ENCODE results near the gene ZP1.
"Not testable (repeated sequence)": the region's sequence is repeated elsewhere in the genome, so short reads cannot be mapped to it uniquely, and the experiment has no call there.

ZP1 gene

GRCh38 chr11:60879971-60880588 lies 12.7 kb downstream of the ZP1 start:
- no peak for DNase-seq

GRCh38 chr11:60880643-60881282 lies 13.4 kb downstream of the ZP1 start:
- DNase-seq: no peak

GRCh38 chr11:60887556-60887955 lies 20.2 kb downstream of the ZP1 start:
- DNase-seq: no peak

GRCh38 chr11:60889869-60890311 lies 22.5 kb downstream of the ZP1 start:
- no peak for DNase-seq

- DNase-seq: no peak
These were observed 23.4 kb downstream of the ZP1 start for GRCh38 chr11:60890696-60891095.

- DNase-seq: no peak
These were observed 23.9 kb downstream of the ZP1 start for GRCh38 chr11:60891103-60891741.

GRCh38 chr11:60895687-60896086 lies 28.3 kb downstream of the ZP1 start:
- DNase-seq: no peak

- DNase-seq: no peak
These were observed 30.2 kb downstream of the ZP1 start for GRCh38 chr11:60897496-60897895.

GRCh38 chr11:60899046-60899936 lies 31.9 kb downstream of the ZP1 start:
- no peak for DNase-seq

GRCh38 chr11:60899977-60900376 lies 32.6 kb downstream of the ZP1 start:
- no peak for DNase-seq

- no peak for DNase-seq
These were observed 33.5 kb downstream of the ZP1 start for GRCh38 chr11:60900673-60901404.

GRCh38 chr11:60902625-60903024 lies 35.3 kb downstream of the ZP1 start:
- no peak for DNase-seq

- no peak for DNase-seq
These were observed 37.7 kb downstream of the ZP1 start for GRCh38 chr11:60905047-60905446.

- DNase-seq: no peak
These were observed 38.3 kb downstream of the ZP1 start for GRCh38 chr11:60905551-60906113.

- DNase-seq: peak; percentile 99
These were observed 39.0 kb downstream of the ZP1 start, which contains the start of gene PRPF19 for GRCh38 chr11:60906132-60906972. Gene PRPF19, minus strand, starts transcription at chr11:60906585. Its CDS starts 203 bp downstream, at chr11:60906382.

- no peak for DNase-seq
These were observed 41.5 kb downstream of the ZP1 start for GRCh38 chr11:60908803-60909202.

GRCh38 chr11:60909680-60910280 lies 42.4 kb downstream of the ZP1 start:
- not testable (repeated sequence) for DNase-seq

GRCh38 chr11:60910281-60910687 lies 42.9 kb downstream of the ZP1 start:
- DNase-seq: no peak

- DNase-seq: no peak
These were observed 43.5 kb downstream of the ZP1 start for GRCh38 chr11:60910711-60911380.

Measured in T-helper 9 cell (primary cell).